Ovary (tissue), 9 donors: ENCODE results near the gene TFF3. TPM values are rescaled to one million over a fixed set of nuclear protein-coding genes. Genes with fewer than 3 reads are reported as not detected.

Source experiments
- DNase-seq, 5 donors: peaks; one replicate each; pipeline ENCODE4 v3.0.0-alpha.2; 2019 to 2020
- H3K27ac ChIP-seq, 2 donors: fragments of 200-600 bp; one replicate each; pipeline versions ENCODE4 v1.5.1 to v1.8.0; 2019 to 2022
- H3K27me3 ChIP-seq: fragments of 200-600 bp; one replicate; pipeline ENCODE4 v1.8.0; 2022
- H3K36me3 ChIP-seq: fragments of 200-600 bp; sonication (generic); one replicate; pipeline ENCODE4 v1.5.1; 2019
- H3K4me1 ChIP-seq: one replicate; pipeline ENCODE4 v1.8.1; 2013; ENCODE audit warnings: mild to moderate bottlenecking, moderate library complexity; ENCODE audit not compliant: insufficient read depth
- H3K4me3 ChIP-seq: fragments of 200-600 bp; sonication (generic); one replicate; pipeline ENCODE4 v1.5.1; 2017
- H3K9me3 ChIP-seq, 2 donors: fragments of 200-600 bp in 1 of 2; sonication (generic) in 1 of 2; one replicate each; pipeline versions ENCODE4 v1.5.1 to v1.8.1; 2013 to 2019; ENCODE audit warnings: mild to moderate bottlenecking in 1 of 2, moderate library complexity in 1 of 2
- EP300 ChIP-seq: sonication (generic); formaldehyde crosslinking; IDR thresholded peaks from one replicate; pipeline ENCODE4 v1.6.1; 2017; ENCODE audit warnings: antibody characterized with exemption
- POLR2A ChIP-seq: fragments of 450-650 bp; IDR thresholded peaks from one replicate; pipeline ENCODE4 v1.6.1; 2017; ENCODE audit warnings: antibody characterized with exemption, mild to moderate bottlenecking, moderate library complexity
- WGBS, 3 donors: extraction: QIAGEN DNeasy Blood & Tissue Kit in 1 of 3; methylation state at CpG; one replicate each; pipeline versions ENCODE4 v1.1.5 to v1.1.7; 2013 to 2017; 5-methylcytosine and 5-hydroxymethylcytosine counted together
- intact Hi-C, 4 donors: fragments of 100-400 bp; cut with DNase I; formaldehyde crosslinking; loops; one replicate each; pipeline versions ENCODE4 v1.11.0 to v1.15.1; 2022 to 2023
- polyA plus RNA-seq, 2 donors: library from polyadenylated mRNA; stranded (reverse); fragments of 200-250 nt in 1 of 2; fragments of 350-450 nt in 1 of 2; fragmentation: Illumina TruSeq in 1 of 2; extraction: RNeasy Lipid Tissue Mini Kit (QIAGEN cat#74804) in 1 of 2; gene quantifications; one replicate each; pipeline ENCODE4 v1.2.3, GENCODE V29; 2013 to 2014
- total RNA-seq, 7 donors: library from RNA; depleted of rRNA in 2 of 7; stranded (reverse); fragments of >200 nt in 2 of 7; fragmentation: NEBNext Ultra II Directional in 3 of 7; extraction: Animal tissue kit (Norgen Biotek cat#: 25700) in 3 of 7; gene quantifications; one replicate each; pipeline versions ENCODE4 v1.1.0 to v1.2.4, GENCODE V29; 2016 to 2023
- TF ChIP-seq, protein P1 (sequence below), 3 donors: fragments of 450-650 bp in 2 of 3; fragments of 200-600 bp in 1 of 3; IDR thresholded peaks; one replicate each; pipeline versions ENCODE4 v1.5.1 to v1.8.0; 2016 to 2022; ENCODE audit warnings: antibody characterized with exemption in 3 of 3, mild to moderate bottlenecking in 1 of 3
- donor health status: DM: no; HTN: no; CAD: no; lungs with moderate emphysema.
- donor health status: DM: no; HTN: no; CAD: no.
- donor health status: Bipolar disorder and iron deficiency.
- donor health status: DM: yes; HTN: yes; CAD: no.
- donor health status: DM: no; HTN: no; CAD: no.
- donor health status: DM: yes; HTN: yes; CAD: no.

The TFF3 gene
- total and polyA plus RNA-seq, 9 donors = 1.3 to 131 (median 11.0) TPM; not detected in 1

DNA sequence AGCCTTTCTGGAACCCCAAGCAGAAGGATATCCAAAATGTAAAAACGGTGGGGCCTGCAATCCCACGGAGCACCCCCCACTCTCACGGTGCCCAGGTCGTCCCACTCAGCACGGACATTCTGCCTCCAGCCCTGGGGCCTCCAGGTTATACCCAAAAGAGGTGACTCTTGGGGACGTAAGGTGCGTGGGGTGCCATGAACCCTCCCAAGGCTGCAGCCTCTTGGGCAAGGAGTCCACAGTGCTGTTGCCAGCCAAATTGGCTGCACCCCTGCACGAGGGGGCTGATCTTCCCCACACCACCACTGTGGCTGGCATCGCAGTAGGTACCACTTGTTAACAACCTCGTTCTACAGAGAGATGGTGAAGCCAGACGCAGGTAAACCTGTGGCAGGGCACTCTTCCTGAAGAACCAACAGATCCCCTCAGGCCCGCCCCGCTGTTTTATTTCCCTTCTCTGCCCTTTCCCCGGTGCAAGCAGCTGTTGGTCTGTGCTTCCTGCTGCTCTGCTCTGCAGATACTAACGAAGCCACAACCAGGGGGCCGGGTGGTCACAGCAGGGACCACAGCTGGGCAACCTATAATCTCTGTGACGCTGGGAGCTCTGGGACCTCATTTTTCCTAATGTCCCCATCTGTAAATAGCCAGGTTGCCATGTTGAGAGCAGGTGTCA is 8.7 kb downstream of the TFF3 start:
- intact Hi-C loops = no loop called here

DNA sequence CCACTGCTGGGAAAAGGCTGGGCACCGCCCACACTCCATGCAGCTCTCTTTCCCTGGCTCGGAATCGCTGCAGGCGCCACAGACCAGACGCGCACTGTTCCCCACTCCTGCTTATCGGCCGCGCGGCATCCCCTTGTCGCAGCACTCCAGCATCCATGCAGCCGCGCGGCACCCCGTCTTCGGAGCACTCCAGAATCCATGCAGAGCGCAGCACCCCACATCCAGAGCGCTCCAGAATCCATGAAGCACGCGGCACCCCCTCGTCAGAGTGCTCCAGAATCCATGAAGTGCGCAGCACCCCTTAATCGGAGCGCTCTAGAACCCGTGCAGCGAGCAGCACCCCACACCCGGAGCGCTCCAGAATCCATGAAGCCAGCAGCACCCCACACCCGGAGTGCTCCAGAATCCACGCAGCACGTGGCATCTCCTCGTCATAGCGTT is 9.5 kb downstream of the TFF3 start:
- 92 to 93% (median 92%) methylated on average over 33 of the region's 33 CpGs for WGBS, 3 donors
- Histone ChIP-seq H3K27ac (no peak overlapping the region), H3K27me3 (no peaks in the 10 kb centered on the region), H3K4me3 (no peak overlapping the region), H3K4me1 (no peaks in the 10 kb centered on the region), H3K9me3 (no peaks in the 10 kb centered on the region), H3K36me3 (no peaks in the 10 kb centered on the region)
- intact Hi-C loops = no loop called here
- no peak for DNase-seq
- TF ChIP-seq EP300 = no peak
- TF ChIP-seq, protein P1, sequence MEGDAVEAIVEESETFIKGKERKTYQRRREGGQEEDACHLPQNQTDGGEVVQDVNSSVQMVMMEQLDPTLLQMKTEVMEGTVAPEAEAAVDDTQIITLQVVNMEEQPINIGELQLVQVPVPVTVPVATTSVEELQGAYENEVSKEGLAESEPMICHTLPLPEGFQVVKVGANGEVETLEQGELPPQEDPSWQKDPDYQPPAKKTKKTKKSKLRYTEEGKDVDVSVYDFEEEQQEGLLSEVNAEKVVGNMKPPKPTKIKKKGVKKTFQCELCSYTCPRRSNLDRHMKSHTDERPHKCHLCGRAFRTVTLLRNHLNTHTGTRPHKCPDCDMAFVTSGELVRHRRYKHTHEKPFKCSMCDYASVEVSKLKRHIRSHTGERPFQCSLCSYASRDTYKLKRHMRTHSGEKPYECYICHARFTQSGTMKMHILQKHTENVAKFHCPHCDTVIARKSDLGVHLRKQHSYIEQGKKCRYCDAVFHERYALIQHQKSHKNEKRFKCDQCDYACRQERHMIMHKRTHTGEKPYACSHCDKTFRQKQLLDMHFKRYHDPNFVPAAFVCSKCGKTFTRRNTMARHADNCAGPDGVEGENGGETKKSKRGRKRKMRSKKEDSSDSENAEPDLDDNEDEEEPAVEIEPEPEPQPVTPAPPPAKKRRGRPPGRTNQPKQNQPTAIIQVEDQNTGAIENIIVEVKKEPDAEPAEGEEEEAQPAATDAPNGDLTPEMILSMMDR (IDR thresholded peaks at IDR 0.05) = no peak
- TF ChIP-seq POLR2A = no peak

More for the DNA sequence above, 8.7 kb downstream of the TFF3 start:
- WGBS, 3 donors = 61 to 80% (median 70%) methylated on average over 17 of the region's 17 CpGs
- Histone ChIP-seq H3K27ac (no peak overlapping the region), H3K4me3 (no peak overlapping the region), H3K4me1 (no peaks in the 10 kb centered on the region), H3K36me3 (no peaks in the 10 kb centered on the region), H3K9me3 (no peaks in the 10 kb centered on the region), H3K27me3 (no peaks in the 10 kb centered on the region)
- no peak for DNase-seq
- TF ChIP-seq EP300 = no peak
- no peak for TF ChIP-seq POLR2A
- TF ChIP-seq, protein P1 (IDR thresholded peaks at IDR 0.05) = no peak

DNA sequence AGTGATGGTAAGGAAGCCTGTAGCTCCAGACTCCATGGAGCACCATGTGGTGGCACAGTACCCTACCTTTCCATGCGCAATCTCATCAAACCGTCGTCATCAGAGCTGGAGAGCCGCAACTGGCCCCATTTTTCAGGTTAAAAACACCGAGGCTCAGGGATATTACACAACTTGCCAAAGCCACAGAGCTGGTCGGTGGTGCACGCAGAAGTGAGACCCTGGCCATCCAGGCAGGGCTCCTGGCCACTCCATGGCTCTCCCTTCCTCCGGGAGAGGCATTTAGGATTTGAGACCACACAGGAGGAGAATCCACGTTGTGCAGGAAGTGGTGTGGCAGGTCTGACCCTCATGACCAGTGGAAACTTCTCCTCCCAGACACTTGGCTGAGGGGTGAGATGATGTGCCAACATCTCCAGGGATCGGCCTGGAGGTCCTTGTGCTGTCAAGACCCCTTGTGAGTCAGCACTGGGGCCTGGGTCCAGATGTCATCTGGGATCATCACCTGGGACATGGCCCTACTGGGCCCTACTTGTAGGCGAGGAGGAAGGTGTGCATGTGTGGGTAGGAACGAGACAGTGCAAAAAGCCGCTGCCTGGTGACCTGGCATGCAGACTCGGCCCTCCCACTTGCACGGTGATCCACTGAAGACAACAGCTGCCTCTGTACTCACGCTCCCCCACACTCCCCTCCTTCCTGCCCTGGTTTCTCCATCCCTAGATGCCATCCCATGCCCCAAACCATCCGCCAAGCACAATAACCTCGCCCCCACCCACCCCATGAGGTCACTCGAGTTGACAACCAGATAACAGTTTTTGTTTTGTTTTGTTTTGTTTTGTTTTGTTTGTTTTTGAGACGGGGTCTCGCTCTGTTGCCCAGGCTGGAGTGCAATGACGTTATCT is 10.4 kb downstream of the TFF3 start:
- no peak for DNase-seq
- intact Hi-C loops = no loop called here
- Histone ChIP-seq H3K27me3 (no peaks in the 10 kb centered on the region), H3K27ac (no peak overlapping the region), H3K36me3 (no peaks in the 10 kb centered on the region), H3K9me3 (no peaks in the 10 kb centered on the region), H3K4me1 (no peaks in the 10 kb centered on the region), H3K4me3 (no peak overlapping the region)
- WGBS, 3 donors = 62 to 71% (median 64%) methylated on average over 22 of the region's 22 CpGs
- TF ChIP-seq, protein P1 (IDR thresholded peaks at IDR 0.05) = no peak
- TF ChIP-seq EP300 = no peak
- no peak for TF ChIP-seq POLR2A

DNA sequence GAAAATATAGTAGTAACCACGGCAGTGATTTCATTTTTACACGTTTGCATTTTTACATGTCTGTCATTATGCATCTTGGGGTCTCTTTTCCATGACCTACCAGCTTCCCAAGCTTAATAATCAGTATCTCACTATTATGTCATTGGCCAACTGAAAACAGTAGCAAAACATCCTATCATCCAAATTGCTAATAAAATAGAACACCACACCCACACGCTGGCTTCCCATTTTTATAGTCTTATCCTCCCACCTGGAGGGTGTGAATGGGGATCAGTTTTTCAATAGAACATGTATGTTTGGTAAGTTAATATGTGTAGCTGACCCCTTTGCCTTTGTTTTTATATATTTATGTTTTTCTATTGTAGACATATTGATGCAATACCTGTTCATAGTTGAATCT is 11.8 kb downstream of the TFF3 start:
- intact Hi-C loops = no loop called here
- H3K9me3 ChIP-seq = no peaks in the 10 kb centered on the region
- no peak for DNase-seq

More for the DNA sequence above, 11.8 kb downstream of the TFF3 start:
- Histone ChIP-seq H3K4me3 (no peak overlapping the region), H3K27ac (no peak overlapping the region), H3K4me1 (no peaks in the 10 kb centered on the region), H3K27me3 (no peaks in the 10 kb centered on the region), H3K36me3 (no peaks in the 10 kb centered on the region)
- TF ChIP-seq, protein P1 (IDR thresholded peaks at IDR 0.05) = no peak
- TF ChIP-seq EP300 (no peak), POLR2A (no peak)
- WGBS, 3 donors = 44 to 67% (median 52%) methylated on average over 3 of the region's 3 CpGs
